HCT116 (cell line): ENCODE measurements around the gene RPUSD3. TPM values are rescaled to one million over a fixed set of nuclear protein-coding genes. Genes with fewer than 3 reads are reported as not detected.

Experiments used
- ATAC-seq: fragments of 200-7000 bp; cut with Tn5 transposase; 2 replicates; pipeline ENCODE4 v1.9.1; 2020; ENCODE audit warnings: mild to moderate bottlenecking, moderate library complexity
- BruUV-seq: library from RNA; stranded (reverse); fragments of 400-500 nt; replicated peaks from 2 replicates; lab custom pipeline; 2021; lab: Mats Ljungman, UMichigan
- CTCF ChIA-PET: fragments of 300-600 bp; sonication (Branson Sonifier 250); formaldehyde crosslinking; loops from one replicate; lab custom pipeline; 2021; ENCODE audit warnings: antibody characterized with exemption; lab: Charles Lee
- POLR2A ChIA-PET: fragments of 300-600, 350-600 bp; sonication (Branson Sonifier 250); formaldehyde crosslinking; loops from one replicate; lab custom pipeline; 2021; ENCODE audit warnings: antibody characterized with exemption; lab: Charles Lee
- RAD21 ChIA-PET, 2 experiments: fragments of 300-600 bp; sonication (Branson Sonifier 250); formaldehyde crosslinking; loops; one replicate each; lab custom pipeline; 2023; ENCODE audit warnings: low total read pairs in 2 of 2; ENCODE audit not compliant: uncharacterized antibody in 2 of 2, unreplicated experiment in 2 of 2, low non-redundant PET in 1 of 2; lab: Charles Lee
- DNase-seq: peaks from one replicate; pipeline ENCODE4 v3.0.0-alpha.2; 2010; ENCODE audit warnings: low read depth, low spot score
- H2AFZ ChIP-seq: fragments of 200-600 bp; shearing (Covaris generic), sonication (generic); 2 replicates; pipeline ENCODE4 v1.6.1; 2017; ENCODE audit warnings: low read depth, mixed run types, mixed read lengths, antibody characterized with exemption, low read length; ENCODE audit not compliant: poor library complexity, severe bottlenecking
- H3K27ac ChIP-seq: 2 replicates; pipeline ENCODE4 v1.5.1; 2012; ENCODE audit warnings: low read depth, low read length
- H3K27me3 ChIP-seq: fragments of 200-600 bp; sonication (generic); 2 replicates; pipeline ENCODE4 v1.6.1; 2016; ENCODE audit warnings: mixed run types, low read length, mixed read lengths; ENCODE audit not compliant: insufficient read depth
- H3K36me3 ChIP-seq, 2 experiments: fragments of 200-500 bp in 1 of 2; fragments of 200-600 bp in 1 of 2; sonication (Bioruptor generic) in 1 of 2; sonication (generic) in 1 of 2; 2 replicates each; pipeline versions ENCODE4 v1.5.1 to v1.6.1; 2014 to 2016; ENCODE audit warnings: low read length in 2 of 2, inconsistent platforms in 1 of 2, mixed read lengths in 1 of 2, mixed run types in 1 of 2; ENCODE audit not compliant: insufficient read depth in 2 of 2, control insufficient read depth in 1 of 2
- H3K4me1 ChIP-seq, 2 experiments: fragments of 200-600 bp in 1 of 2; sonication (generic) in 1 of 2; 2 replicates each; pipeline versions ENCODE4 v1.5.1 to v1.6.1; 2012 to 2017; ENCODE audit warnings: low read length in 2 of 2, inconsistent platforms in 1 of 2, mild to moderate bottlenecking in 1 of 2, mixed read lengths in 1 of 2, mixed run types in 1 of 2, moderate library complexity in 1 of 2; ENCODE audit not compliant: insufficient read depth in 2 of 2, control insufficient read depth in 1 of 2
- H3K4me2 ChIP-seq: fragments of 200-600 bp; sonication (generic); 2 replicates; pipeline ENCODE4 v1.6.1; 2017; ENCODE audit warnings: mixed run types, low read length, mixed read lengths
- H3K4me3 ChIP-seq, 2 experiments: fragments of 200-600 bp in 1 of 2; sonication (generic) in 1 of 2; replicated peaks in 1 of 2; 2 replicates each; pipeline ENCODE4 v1.5.1; 2011 to 2016; ENCODE audit warnings: low read length in 2 of 2, control low read depth in 1 of 2, low read depth in 1 of 2, mild to moderate bottlenecking in 1 of 2, mixed read lengths in 1 of 2, mixed run types in 1 of 2
- H3K79me2 ChIP-seq: fragments of 200-600 bp; sonication (generic); 2 replicates; pipeline ENCODE4 v1.6.1; 2017; ENCODE audit warnings: mild to moderate bottlenecking, mixed run types, low read length, moderate library complexity, mixed read lengths; ENCODE audit not compliant: insufficient read depth
- H3K9ac ChIP-seq: fragments of 200-600 bp; sonication (generic); 2 replicates; pipeline ENCODE4 v1.6.1; 2016; ENCODE audit warnings: low read length, mixed read lengths
- H3K9me2 ChIP-seq: fragments of 200-600 bp; sonication (generic), shearing (Covaris generic); 2 replicates; pipeline ENCODE4 v1.6.1; 2017; ENCODE audit warnings: mixed run types, mild to moderate bottlenecking, moderate library complexity; ENCODE audit not compliant: insufficient read depth
- H3K9me3 ChIP-seq, 2 experiments: fragments of 200-500 bp in 1 of 2; fragments of 200-600 bp in 1 of 2; sonication (Bioruptor generic) in 1 of 2; sonication (generic) in 1 of 2; 2 replicates each; pipeline ENCODE4 v1.6.1; 2014 to 2017; ENCODE audit warnings: low read length in 2 of 2, mixed read lengths in 2 of 2, inconsistent platforms in 1 of 2, low read depth in 1 of 2, mild to moderate bottlenecking in 1 of 2, mixed run types in 1 of 2, moderate library complexity in 1 of 2; ENCODE audit not compliant: control insufficient read depth in 1 of 2, insufficient read depth in 1 of 2
- H4K20me1 ChIP-seq: fragments of 200-600 bp; sonication (generic), shearing (Covaris generic); 2 replicates; pipeline ENCODE4 v1.6.1; 2017; ENCODE audit warnings: mixed run types, mild to moderate bottlenecking, moderate library complexity; ENCODE audit not compliant: insufficient read depth
- CBX3 ChIP-seq: IDR thresholded peaks from 2 replicates; pipeline ENCODE4 v1.6.1; 2012; ENCODE audit warnings: low read depth
- EGR1 ChIP-seq: IDR thresholded peaks from 2 replicates; pipeline ENCODE4 v1.6.1; 2012; ENCODE audit warnings: low read depth
- FOSL1 ChIP-seq: IDR thresholded peaks from 2 replicates; pipeline ENCODE4 v1.6.1; 2012; ENCODE audit warnings: low read depth
- JUND ChIP-seq: IDR thresholded peaks from 2 replicates; pipeline ENCODE4 v1.6.1; 2012
- POLR2A ChIP-seq: IDR thresholded peaks from 2 replicates; pipeline ENCODE4 v1.7.0; 2011; ENCODE audit warnings: borderline replicate concordance; ENCODE audit not compliant: insufficient read depth, insufficient read length; ENCODE audit errors: extremely low read depth
- POLR2AphosphoS5 ChIP-seq: IDR thresholded peaks from 2 replicates; pipeline ENCODE4 v1.6.1; 2011; ENCODE audit warnings: mild to moderate bottlenecking, low read depth, low read length, moderate library complexity
- SIN3A ChIP-seq: IDR thresholded peaks from 2 replicates; pipeline ENCODE4 v1.6.1; 2012; ENCODE audit warnings: low read depth
- SP1 ChIP-seq: IDR thresholded peaks from 2 replicates; pipeline ENCODE4 v1.6.1; 2012; ENCODE audit warnings: low read depth
- SRF ChIP-seq: IDR thresholded peaks from 2 replicates; pipeline ENCODE4 v1.6.1; 2012; ENCODE audit warnings: low read depth
- TCF7L2 ChIP-seq: IDR thresholded peaks from 2 replicates; pipeline ENCODE4 v1.7.0; 2011; ENCODE audit warnings: borderline replicate concordance, inconsistent platforms; ENCODE audit not compliant: insufficient read depth, insufficient read length; ENCODE audit errors: extremely low read depth
- YY1 ChIP-seq: IDR thresholded peaks from 2 replicates; pipeline ENCODE4 v1.6.1; 2011; ENCODE audit warnings: low read length, low read depth, moderate library complexity, mild to moderate bottlenecking; ENCODE audit not compliant: insufficient replicate concordance; ENCODE audit errors: extremely low read depth
- ZFX ChIP-seq: fragments of 450-650 bp; IDR thresholded peaks from 2 replicates; pipeline ENCODE4 v1.6.1; 2017
- ZNF274 ChIP-seq: fragments of 200-500 bp; sonication (Bioruptor generic); IDR thresholded peaks from 2 replicates; pipeline ENCODE4 v1.6.1; 2014; ENCODE audit warnings: mild to moderate bottlenecking, low read depth, low read length, inconsistent platforms
- intact Hi-C: fragments of 100-400 bp; cut with micrococcal nuclease; formaldehyde crosslinking; loops from 2 replicates; pipeline ENCODE4 v1.10.0; 2022
- total RNA-seq: library from RNA; stranded (reverse); gene quantifications from one replicate; pipeline ENCODE4 v1.2.1, GENCODE V29; 2021; ENCODE audit not compliant: unreplicated experiment
- TF ChIP-seq, protein P1 (sequence below), 3 experiments: fragments of 200-600 bp in 1 of 3; sonication (generic) in 1 of 3; IDR thresholded peaks in 2 of 3; conservative IDR thresholded peaks in 1 of 3; 2 replicates each; pipeline ENCODE4 v1.5.1; 2012 to 2017; ENCODE audit warnings: low read depth in 2 of 3, low read length in 2 of 3, antibody characterized with exemption in 1 of 3, borderline replicate concordance in 1 of 3, control low read depth in 1 of 3, mild to moderate bottlenecking in 1 of 3, mixed read lengths in 1 of 3, mixed run types in 1 of 3, moderate library complexity in 1 of 3; ENCODE audit not compliant: insufficient read depth in 1 of 3
- TF ChIP-seq, protein P2 (sequence below): IDR thresholded peaks from 2 replicates; pipeline ENCODE4 v1.6.1; 2012
- TF ChIP-seq, protein P3 (sequence below): IDR thresholded peaks from 2 replicates; pipeline ENCODE4 v1.6.1; 2012; ENCODE audit warnings: low read depth
- TF ChIP-seq, protein P4 (sequence below): IDR thresholded peaks from 2 replicates; pipeline ENCODE4 v1.6.1; 2011; ENCODE audit warnings: mild to moderate bottlenecking, low read length, moderate library complexity; ENCODE audit not compliant: insufficient replicate concordance; ENCODE audit errors: extremely low read depth

Gene RPUSD3
- total RNA-seq, 1 experiment from 2014 or later = 58.0 TPM

DNA sequence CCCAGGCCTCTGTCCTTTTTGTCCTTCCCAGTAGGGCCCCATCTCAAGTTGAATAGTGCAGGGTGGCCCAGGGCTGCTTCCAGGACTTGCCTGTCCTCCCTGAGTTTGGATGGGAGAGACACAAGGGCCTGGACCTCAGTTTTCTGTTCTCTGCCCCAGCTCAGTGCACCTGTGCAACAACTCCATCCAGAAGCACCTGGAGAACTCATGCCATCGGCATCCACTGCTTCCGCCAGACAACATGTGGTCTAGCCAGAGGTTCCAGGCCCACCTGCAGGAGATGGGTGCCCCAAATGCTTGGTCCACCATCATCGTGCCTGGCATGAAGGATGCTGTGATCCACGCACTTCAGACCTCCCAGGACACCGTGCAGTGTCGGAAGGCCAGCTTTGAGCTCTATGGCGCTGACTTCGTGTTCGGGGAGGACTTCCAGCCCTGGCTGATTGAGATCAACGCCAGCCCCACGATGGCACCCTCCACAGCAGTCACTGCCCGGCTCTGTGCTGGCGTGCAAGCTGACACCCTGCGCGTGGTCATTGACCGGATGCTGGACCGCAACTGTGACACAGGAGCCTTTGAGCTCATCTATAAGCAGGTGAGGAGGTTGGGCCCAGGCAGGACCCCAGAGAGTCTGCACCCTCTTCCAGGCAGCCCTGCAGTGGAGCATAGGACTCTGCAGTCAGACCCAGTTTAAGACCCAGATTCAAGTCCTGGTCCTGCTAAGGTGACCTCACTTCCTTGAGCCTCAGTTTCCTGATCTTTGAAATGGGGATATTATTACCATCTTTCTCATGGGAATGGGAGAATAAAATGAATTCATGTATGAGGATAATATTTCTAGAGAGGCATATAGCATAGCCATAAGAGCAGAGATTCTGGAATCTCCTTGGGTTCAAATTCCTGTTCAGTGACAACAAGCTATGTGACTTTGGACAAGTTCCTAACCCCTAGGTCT lies 14.7 kb downstream of the RPUSD3 start:
- H3K36me3 ChIP-seq = peaks cover 5 to 12% of the 10 kb centered on the region in 2 experiments; a peak in 2 of 4 replicates
- no peaks in the 10 kb centered on the region for H3K79me2 ChIP-seq
- H3K9me2 ChIP-seq = no peaks in the 10 kb centered on the region
- POLR2A ChIA-PET = no interaction called here
- no peak overlapping the region for H3K4me3 ChIP-seq
- TF ChIP-seq TCF7L2 (no peak), FOSL1 (no peak), SRF (no peak), EGR1 (no peak), ZNF274 (no peak), SIN3A (no peak), YY1 (no peak), CBX3 (no peak), JUND (no peak), ZFX (no peak), POLR2A (no peak), SP1 (no peak), POLR2AphosphoS5 (no peak)
- TF ChIP-seq, protein P1, sequence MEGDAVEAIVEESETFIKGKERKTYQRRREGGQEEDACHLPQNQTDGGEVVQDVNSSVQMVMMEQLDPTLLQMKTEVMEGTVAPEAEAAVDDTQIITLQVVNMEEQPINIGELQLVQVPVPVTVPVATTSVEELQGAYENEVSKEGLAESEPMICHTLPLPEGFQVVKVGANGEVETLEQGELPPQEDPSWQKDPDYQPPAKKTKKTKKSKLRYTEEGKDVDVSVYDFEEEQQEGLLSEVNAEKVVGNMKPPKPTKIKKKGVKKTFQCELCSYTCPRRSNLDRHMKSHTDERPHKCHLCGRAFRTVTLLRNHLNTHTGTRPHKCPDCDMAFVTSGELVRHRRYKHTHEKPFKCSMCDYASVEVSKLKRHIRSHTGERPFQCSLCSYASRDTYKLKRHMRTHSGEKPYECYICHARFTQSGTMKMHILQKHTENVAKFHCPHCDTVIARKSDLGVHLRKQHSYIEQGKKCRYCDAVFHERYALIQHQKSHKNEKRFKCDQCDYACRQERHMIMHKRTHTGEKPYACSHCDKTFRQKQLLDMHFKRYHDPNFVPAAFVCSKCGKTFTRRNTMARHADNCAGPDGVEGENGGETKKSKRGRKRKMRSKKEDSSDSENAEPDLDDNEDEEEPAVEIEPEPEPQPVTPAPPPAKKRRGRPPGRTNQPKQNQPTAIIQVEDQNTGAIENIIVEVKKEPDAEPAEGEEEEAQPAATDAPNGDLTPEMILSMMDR (IDR thresholded peaks at IDR 0.05 in 2 of 3, conservative IDR thresholded peaks at IDR 0.05 in 1 of 3; ENCODE audit: borderline replicate concordance in 1 of 3, insufficient read depth in 1 of 3, low read depth in 2 of 3, low read length in 2 of 3) = no peak
- TF ChIP-seq, protein P2, sequence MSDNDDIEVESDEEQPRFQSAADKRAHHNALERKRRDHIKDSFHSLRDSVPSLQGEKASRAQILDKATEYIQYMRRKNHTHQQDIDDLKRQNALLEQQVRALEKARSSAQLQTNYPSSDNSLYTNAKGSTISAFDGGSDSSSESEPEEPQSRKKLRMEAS = no peak
- TF ChIP-seq, protein P3, sequence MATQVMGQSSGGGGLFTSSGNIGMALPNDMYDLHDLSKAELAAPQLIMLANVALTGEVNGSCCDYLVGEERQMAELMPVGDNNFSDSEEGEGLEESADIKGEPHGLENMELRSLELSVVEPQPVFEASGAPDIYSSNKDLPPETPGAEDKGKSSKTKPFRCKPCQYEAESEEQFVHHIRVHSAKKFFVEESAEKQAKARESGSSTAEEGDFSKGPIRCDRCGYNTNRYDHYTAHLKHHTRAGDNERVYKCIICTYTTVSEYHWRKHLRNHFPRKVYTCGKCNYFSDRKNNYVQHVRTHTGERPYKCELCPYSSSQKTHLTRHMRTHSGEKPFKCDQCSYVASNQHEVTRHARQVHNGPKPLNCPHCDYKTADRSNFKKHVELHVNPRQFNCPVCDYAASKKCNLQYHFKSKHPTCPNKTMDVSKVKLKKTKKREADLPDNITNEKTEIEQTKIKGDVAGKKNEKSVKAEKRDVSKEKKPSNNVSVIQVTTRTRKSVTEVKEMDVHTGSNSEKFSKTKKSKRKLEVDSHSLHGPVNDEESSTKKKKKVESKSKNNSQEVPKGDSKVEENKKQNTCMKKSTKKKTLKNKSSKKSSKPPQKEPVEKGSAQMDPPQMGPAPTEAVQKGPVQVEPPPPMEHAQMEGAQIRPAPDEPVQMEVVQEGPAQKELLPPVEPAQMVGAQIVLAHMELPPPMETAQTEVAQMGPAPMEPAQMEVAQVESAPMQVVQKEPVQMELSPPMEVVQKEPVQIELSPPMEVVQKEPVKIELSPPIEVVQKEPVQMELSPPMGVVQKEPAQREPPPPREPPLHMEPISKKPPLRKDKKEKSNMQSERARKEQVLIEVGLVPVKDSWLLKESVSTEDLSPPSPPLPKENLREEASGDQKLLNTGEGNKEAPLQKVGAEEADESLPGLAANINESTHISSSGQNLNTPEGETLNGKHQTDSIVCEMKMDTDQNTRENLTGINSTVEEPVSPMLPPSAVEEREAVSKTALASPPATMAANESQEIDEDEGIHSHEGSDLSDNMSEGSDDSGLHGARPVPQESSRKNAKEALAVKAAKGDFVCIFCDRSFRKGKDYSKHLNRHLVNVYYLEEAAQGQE = no peak
- TF ChIP-seq, protein P4, sequence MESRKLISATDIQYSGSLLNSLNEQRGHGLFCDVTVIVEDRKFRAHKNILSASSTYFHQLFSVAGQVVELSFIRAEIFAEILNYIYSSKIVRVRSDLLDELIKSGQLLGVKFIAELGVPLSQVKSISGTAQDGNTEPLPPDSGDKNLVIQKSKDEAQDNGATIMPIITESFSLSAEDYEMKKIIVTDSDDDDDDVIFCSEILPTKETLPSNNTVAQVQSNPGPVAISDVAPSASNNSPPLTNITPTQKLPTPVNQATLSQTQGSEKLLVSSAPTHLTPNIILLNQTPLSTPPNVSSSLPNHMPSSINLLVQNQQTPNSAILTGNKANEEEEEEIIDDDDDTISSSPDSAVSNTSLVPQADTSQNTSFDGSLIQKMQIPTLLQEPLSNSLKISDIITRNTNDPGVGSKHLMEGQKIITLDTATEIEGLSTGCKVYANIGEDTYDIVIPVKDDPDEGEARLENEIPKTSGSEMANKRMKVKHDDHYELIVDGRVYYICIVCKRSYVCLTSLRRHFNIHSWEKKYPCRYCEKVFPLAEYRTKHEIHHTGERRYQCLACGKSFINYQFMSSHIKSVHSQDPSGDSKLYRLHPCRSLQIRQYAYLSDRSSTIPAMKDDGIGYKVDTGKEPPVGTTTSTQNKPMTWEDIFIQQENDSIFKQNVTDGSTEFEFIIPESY = no peak
- TF ChIP-seq, all 23 proteins: peak for 0
- ATAC-seq (no peak), DNase-seq (no peak)
- Histone ChIP-seq H3K27ac (no peak overlapping the region), H4K20me1 (no peaks in the 10 kb centered on the region), H3K4me2 (no peak overlapping the region), H2AFZ (no peak overlapping the region), H3K4me1 (no peaks in the 10 kb centered on the region), H3K9ac (no peak overlapping the region), H3K9me3 (no peaks in the 10 kb centered on the region), H3K27me3 (no peaks in the 10 kb centered on the region)
- ChIA-PET RAD21 (no interaction called here), CTCF (no interaction called here)
- no TSS peak for BruUV-seq
- intact Hi-C loops = no loop called here
